ENCODE results near the gene YBX2.

DNA sequence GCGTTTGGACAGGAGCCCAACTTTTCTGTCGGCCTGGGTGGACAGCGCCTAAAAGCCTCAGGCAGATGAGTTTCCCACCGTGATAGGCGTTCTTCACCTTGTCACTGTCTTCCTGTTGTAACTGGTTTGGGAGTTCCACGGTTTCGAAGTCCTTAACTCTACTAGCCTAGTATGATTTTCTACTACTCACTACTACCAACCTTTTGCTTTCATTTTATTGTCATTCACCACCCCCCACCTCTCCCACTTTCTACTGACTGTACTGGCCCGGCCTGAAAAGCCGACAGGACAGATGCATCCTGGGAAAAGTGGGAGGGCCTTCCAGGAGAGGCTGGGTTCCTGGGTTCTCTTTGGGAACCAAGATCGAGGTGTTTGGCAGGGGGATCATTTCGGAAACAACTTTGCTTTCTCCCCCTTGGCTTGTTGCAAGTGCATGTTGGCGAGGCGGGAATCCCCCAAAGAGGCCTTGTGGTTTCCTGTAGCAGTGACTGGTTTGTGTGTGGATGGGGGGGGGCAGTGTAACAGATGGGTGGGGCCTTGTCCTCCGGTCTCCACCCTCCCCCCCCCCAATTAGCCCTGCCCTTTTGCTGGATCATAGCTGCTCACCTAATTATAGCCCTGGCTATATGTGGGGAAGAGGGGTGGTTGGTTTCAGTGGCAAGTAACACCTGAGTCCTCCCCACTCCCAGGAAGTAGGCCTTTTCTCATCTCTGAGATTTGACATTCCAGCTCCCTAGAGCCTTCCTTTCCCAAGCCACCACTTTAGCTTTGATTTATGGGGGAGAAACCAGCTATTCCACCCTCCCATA lies 14.4 kb upstream of the YBX2 start:
- TF ChIP-seq, protein P1, sequence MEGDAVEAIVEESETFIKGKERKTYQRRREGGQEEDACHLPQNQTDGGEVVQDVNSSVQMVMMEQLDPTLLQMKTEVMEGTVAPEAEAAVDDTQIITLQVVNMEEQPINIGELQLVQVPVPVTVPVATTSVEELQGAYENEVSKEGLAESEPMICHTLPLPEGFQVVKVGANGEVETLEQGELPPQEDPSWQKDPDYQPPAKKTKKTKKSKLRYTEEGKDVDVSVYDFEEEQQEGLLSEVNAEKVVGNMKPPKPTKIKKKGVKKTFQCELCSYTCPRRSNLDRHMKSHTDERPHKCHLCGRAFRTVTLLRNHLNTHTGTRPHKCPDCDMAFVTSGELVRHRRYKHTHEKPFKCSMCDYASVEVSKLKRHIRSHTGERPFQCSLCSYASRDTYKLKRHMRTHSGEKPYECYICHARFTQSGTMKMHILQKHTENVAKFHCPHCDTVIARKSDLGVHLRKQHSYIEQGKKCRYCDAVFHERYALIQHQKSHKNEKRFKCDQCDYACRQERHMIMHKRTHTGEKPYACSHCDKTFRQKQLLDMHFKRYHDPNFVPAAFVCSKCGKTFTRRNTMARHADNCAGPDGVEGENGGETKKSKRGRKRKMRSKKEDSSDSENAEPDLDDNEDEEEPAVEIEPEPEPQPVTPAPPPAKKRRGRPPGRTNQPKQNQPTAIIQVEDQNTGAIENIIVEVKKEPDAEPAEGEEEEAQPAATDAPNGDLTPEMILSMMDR (IDR thresholded peaks at IDR 0.05), result no peak
- TF ChIP-seq POLR2A (IDR thresholded peaks at IDR 0.05) (peak in 2 of 4 donors; percentile 24 to 45), POLR2AphosphoS5 (IDR thresholded peaks at IDR 0.05) (peak; percentile 17 to 57)
